Osteoblast (primary cell): ENCODE results near the gene INHBC. TPM values are rescaled to one million over a fixed set of nuclear protein-coding genes. Genes with fewer than 3 reads are reported as not detected.

Experiments used
- DNase-seq: peaks from one replicate; pipeline ENCODE4 v3.0.0; 2011; ENCODE audit warnings: low spot score, mixed read lengths; ENCODE audit not compliant: insufficient read length; ENCODE audit errors: missing footprints
- H2AFZ ChIP-seq: 2 replicates; pipeline ENCODE4 v1.6.0; 2011; ENCODE audit warnings: mild to moderate bottlenecking, low read length
- H3K27ac ChIP-seq: 2 replicates; pipeline ENCODE4 v1.5.1; 2011; ENCODE audit warnings: mild to moderate bottlenecking, low read depth, low read length, moderate library complexity
- H3K27me3 ChIP-seq: 2 replicates; pipeline ENCODE4 v1.6.0; 2012; ENCODE audit warnings: mild to moderate bottlenecking, control low read depth, inconsistent platforms, low read length, moderate library complexity; ENCODE audit not compliant: insufficient read depth
- H3K36me3 ChIP-seq: 2 replicates; pipeline ENCODE4 v1.5.1; 2011; ENCODE audit warnings: mild to moderate bottlenecking, low read length, control low read depth, moderate library complexity; ENCODE audit not compliant: insufficient read depth
- H3K4me1 ChIP-seq: 2 replicates; pipeline ENCODE4 v1.5.1; 2011; ENCODE audit warnings: mild to moderate bottlenecking, low read length, control low read depth, moderate library complexity; ENCODE audit not compliant: insufficient read depth
- H3K4me2 ChIP-seq: 2 replicates; pipeline ENCODE4 v1.6.0; 2011; ENCODE audit warnings: mild to moderate bottlenecking, low read length; ENCODE audit not compliant: insufficient read depth
- H3K4me3 ChIP-seq: fragments of 200-600 bp; sonication (generic); 3 replicates; pipeline ENCODE4 v1.5.1; 2012; ENCODE audit warnings: mild to moderate bottlenecking, low read length, inconsistent platforms; ENCODE audit not compliant: insufficient read depth
- H3K79me2 ChIP-seq: 2 replicates; pipeline ENCODE4 v1.6.0; 2012; ENCODE audit warnings: mild to moderate bottlenecking, low read length, control low read depth, inconsistent platforms; ENCODE audit not compliant: insufficient read depth
- H3K9me3 ChIP-seq: 2 replicates; pipeline ENCODE4 v1.5.1; 2011; ENCODE audit warnings: low read depth, low read length, control low read depth
- H4K20me1 ChIP-seq: 2 replicates; pipeline ENCODE4 v1.6.0; 2012; ENCODE audit warnings: mild to moderate bottlenecking, low read length, control low read depth; ENCODE audit not compliant: insufficient read depth
- total RNA-seq: library from RNA; depleted of rRNA; stranded (reverse); fragments of >200 nt; gene quantifications from 2 replicates; pipeline ENCODE4 v1.2.3, GENCODE V29; 2012
- TF ChIP-seq, protein P1 (sequence below): IDR thresholded peaks from 2 replicates; pipeline ENCODE4 v1.5.1; 2011; ENCODE audit warnings: mild to moderate bottlenecking, low read depth, low read length, moderate library complexity; ENCODE audit errors: extremely low read depth

INHBC gene
- total RNA-seq, 1 donor, result not detected

- H3K9me3 ChIP-seq, result no peaks in the 10 kb centered on the region
- H3K79me2 ChIP-seq, result no peaks in the 10 kb centered on the region
- H3K36me3 ChIP-seq, result no peaks in the 10 kb centered on the region
- H3K27ac ChIP-seq, result no peak overlapping the region
- TF ChIP-seq, protein P1, sequence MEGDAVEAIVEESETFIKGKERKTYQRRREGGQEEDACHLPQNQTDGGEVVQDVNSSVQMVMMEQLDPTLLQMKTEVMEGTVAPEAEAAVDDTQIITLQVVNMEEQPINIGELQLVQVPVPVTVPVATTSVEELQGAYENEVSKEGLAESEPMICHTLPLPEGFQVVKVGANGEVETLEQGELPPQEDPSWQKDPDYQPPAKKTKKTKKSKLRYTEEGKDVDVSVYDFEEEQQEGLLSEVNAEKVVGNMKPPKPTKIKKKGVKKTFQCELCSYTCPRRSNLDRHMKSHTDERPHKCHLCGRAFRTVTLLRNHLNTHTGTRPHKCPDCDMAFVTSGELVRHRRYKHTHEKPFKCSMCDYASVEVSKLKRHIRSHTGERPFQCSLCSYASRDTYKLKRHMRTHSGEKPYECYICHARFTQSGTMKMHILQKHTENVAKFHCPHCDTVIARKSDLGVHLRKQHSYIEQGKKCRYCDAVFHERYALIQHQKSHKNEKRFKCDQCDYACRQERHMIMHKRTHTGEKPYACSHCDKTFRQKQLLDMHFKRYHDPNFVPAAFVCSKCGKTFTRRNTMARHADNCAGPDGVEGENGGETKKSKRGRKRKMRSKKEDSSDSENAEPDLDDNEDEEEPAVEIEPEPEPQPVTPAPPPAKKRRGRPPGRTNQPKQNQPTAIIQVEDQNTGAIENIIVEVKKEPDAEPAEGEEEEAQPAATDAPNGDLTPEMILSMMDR, result no peak
- H3K27me3 ChIP-seq, result peaks cover 85% of the 10 kb centered on the region
- no peak overlapping the region for H2AFZ ChIP-seq
- peak overlapping the region; percentile 55 for H3K4me2 ChIP-seq
- H3K4me3 ChIP-seq, result no peak overlapping the region
- peak; percentile 76 for DNase-seq
- H4K20me1 ChIP-seq, result no peaks in the 10 kb centered on the region
- no peaks in the 10 kb centered on the region for H3K4me1 ChIP-seq
Observed at GRCh38 chr12:57476162-57476992, 41.8 kb downstream of the INHBC start.

- Histone ChIP-seq H3K27ac (no peak overlapping the region), H2AFZ (no peak overlapping the region)
Observed at GRCh38 chr12:57476993-57477709, 42.6 kb downstream of the INHBC start.

DNA sequence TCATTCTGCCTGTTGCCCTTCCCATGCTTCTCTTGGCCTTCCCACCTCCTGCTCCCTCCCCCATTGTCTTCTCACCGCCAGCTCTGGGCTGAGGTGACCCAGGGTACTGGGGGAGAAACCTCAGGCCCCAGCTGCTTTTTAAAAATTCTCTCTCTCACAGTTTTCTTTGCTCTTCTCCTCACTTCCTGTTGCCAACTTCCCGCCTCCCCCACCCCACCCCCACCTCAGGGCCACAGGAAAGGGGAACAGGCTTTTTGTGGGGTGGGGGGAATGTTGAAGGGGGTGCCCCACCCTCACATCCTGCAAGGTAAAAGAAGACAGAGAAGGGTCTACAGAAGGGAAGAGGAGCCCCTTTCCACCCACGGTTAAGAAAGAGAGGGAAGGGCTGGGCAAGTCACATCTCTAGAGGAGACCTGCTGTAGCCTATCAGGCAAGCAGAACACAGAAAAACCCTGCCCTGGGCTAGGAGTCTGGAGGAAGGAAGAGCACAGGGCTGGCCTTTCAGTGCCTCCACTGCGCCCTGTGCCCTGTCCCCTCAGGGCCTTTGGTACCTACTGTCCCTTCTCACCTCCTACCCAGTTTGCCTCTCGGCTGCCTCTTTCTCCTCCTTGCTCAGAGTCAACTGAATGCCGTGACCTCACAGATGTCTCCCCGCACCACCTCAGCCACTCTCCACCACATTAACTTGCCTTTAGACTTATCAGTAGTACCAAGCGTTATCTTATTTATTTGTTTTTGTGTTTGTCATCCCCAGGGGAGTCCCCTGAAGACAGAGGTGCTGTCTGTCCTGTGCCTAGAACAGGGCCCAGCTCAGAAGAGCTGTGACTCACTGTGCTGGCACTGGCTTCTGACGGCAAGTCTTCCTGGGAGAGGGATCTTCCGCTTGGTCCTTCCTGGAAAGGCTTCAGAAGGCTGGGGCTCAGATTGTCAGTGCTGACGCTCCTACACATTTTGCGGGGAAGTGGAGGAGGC is 43.4 kb downstream of the INHBC start:
- Histone ChIP-seq H3K4me3 (no peak overlapping the region), H3K4me2 (no peak overlapping the region), H3K36me3 (no peaks in the 10 kb centered on the region), H3K4me1 (no peaks in the 10 kb centered on the region), H3K9me3 (no peaks in the 10 kb centered on the region), H3K27me3 (peaks cover 76% of the 10 kb centered on the region), H3K79me2 (no peaks in the 10 kb centered on the region), H3K27ac (no peak overlapping the region), H2AFZ (no peak overlapping the region), H4K20me1 (no peaks in the 10 kb centered on the region)
- TF ChIP-seq, protein P1, result no peak
- peak; percentile 88 for DNase-seq

More at GRCh38 chr12:57476993-57477709, 42.6 kb downstream of the INHBC start:
- no peaks in the 10 kb centered on the region for H3K79me2 ChIP-seq
- no peak overlapping the region for H3K4me3 ChIP-seq
- H3K27me3 ChIP-seq, result peaks cover 85% of the 10 kb centered on the region
- TF ChIP-seq, protein P1, result no peak
- no peaks in the 10 kb centered on the region for H3K4me1 ChIP-seq
- no peaks in the 10 kb centered on the region for H4K20me1 ChIP-seq
- no peak overlapping the region for H3K4me2 ChIP-seq
- DNase-seq, result no peak
- no peaks in the 10 kb centered on the region for H3K9me3 ChIP-seq
- no peaks in the 10 kb centered on the region for H3K36me3 ChIP-seq
